Dendritic cell treated with granulocyte-macrophage colony-stimulating factor and Interleukin-4, amounts not matched to agents 40 ng/mL and 50 ng/mL, for 4 days (primary cell): ENCODE data around the gene USP24.
A peak's percentile ranks its signal among the peaks of the same experiment; 100 is the strongest.

Experiments used
- H3K27ac Mint-ChIP-seq: one replicate; pipeline ENCODE4 v1.8.0; 2022; ENCODE audit warnings: mild to moderate bottlenecking, mixed read lengths
- H3K27me3 Mint-ChIP-seq: one replicate; pipeline ENCODE4 v1.8.0; 2022; ENCODE audit warnings: mild to moderate bottlenecking, mixed read lengths
- H3K36me3 Mint-ChIP-seq: one replicate; pipeline ENCODE4 v1.8.0; 2022; ENCODE audit warnings: low read depth, mixed read lengths
- H3K4me1 Mint-ChIP-seq: one replicate; pipeline ENCODE4 v1.8.0; 2022; ENCODE audit warnings: low read depth, mixed read lengths
- H3K4me3 Mint-ChIP-seq: one replicate; pipeline ENCODE4 v1.8.0; 2022; ENCODE audit warnings: mild to moderate bottlenecking, moderate library complexity, mixed read lengths
- H3K9me3 Mint-ChIP-seq: one replicate; pipeline ENCODE4 v1.8.0; 2022; ENCODE audit warnings: mixed read lengths
- intact Hi-C: fragments of 100-400 bp; cut with micrococcal nuclease; formaldehyde crosslinking; loops from one replicate; pipeline ENCODE4 v1.15.0; 2022

Gene USP24

DNA sequence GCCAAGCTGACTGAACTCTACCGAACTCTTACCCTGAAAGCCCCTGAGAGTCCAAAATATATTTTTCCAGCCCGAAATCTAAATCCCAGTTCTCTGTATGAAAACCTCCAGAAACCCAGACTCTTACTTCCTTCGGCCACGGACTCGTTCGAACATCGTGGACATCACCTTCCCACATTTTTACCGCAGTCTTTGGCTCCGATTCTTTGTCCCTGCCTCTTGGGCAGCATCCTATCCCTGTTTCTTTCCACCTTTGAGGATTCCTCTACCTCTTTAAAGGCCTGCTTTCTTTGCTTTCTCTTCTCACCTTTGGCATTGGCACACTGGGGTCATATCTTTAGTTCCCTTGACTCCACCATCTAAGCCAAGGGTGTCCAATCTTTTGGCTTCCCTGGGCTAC is 932 bp upstream of the USP24 start:
- peaks cover 12% of the 10 kb centered on the region for H3K36me3 Mint-ChIP-seq
- no peaks in the 10 kb centered on the region for H3K27me3 Mint-ChIP-seq
- intact Hi-C loops = no loop called here
- H3K9me3 Mint-ChIP-seq = no peaks in the 10 kb centered on the region
- peak overlapping the region; percentile 91 for H3K4me3 Mint-ChIP-seq
- peak overlapping the region; percentile 92 for H3K27ac Mint-ChIP-seq
- peaks cover 63% of the 10 kb centered on the region for H3K4me1 Mint-ChIP-seq

- Mint-ChIP-seq H3K4me3 (peak overlapping the region; percentile 91), H3K9me3 (no peaks in the 10 kb centered on the region), H3K4me1 (peaks cover 70% of the 10 kb centered on the region), H3K36me3 (peaks cover 12% of the 10 kb centered on the region), H3K27ac (peak overlapping the region; percentile 92), H3K27me3 (no peaks in the 10 kb centered on the region)
- intact Hi-C loops = loop anchor here (2.0 to 5.0 kb wide), 2 partner anchors 62 to 73 kb away; no protein-coding TSS in a partner anchor
Observed at GRCh38 chr1:55214934-55215193, 300 bp downstream of the USP24 start.

GRCh38 chr1:55214212-55214933 is 791 bp downstream of the USP24 start:
- intact Hi-C loops = loop anchor here (2.0 to 5.0 kb wide), 2 partner anchors 62 to 72 kb away; no protein-coding TSS in a partner anchor
- Mint-ChIP-seq H3K4me1 (peaks cover 72% of the 10 kb centered on the region), H3K27ac (peak overlapping the region; percentile 92), H3K9me3 (no peaks in the 10 kb centered on the region), H3K36me3 (peaks cover 12% of the 10 kb centered on the region), H3K27me3 (no peaks in the 10 kb centered on the region), H3K4me3 (peak overlapping the region; percentile 91)

- Mint-ChIP-seq H3K4me1 (peaks cover 77% of the 10 kb centered on the region), H3K27ac (peak overlapping the region; percentile 92), H3K4me3 (peak overlapping the region; percentile 91), H3K27me3 (no peaks in the 10 kb centered on the region), H3K9me3 (no peaks in the 10 kb centered on the region), H3K36me3 (peaks cover 12% of the 10 kb centered on the region)
- intact Hi-C loops = loop anchor here (2.0 to 5.0 kb wide), 2 partner anchors 63 to 72 kb away; no protein-coding TSS in a partner anchor
Observed at GRCh38 chr1:55213885-55214211, 1.3 kb downstream of the USP24 start.

- Mint-ChIP-seq H3K27ac (peak overlapping the region; percentile 92), H3K36me3 (peaks cover 12% of the 10 kb centered on the region), H3K9me3 (no peaks in the 10 kb centered on the region), H3K4me1 (peaks cover 78% of the 10 kb centered on the region), H3K4me3 (peak overlapping the region; percentile 91), H3K27me3 (no peaks in the 10 kb centered on the region)
- intact Hi-C loops = loop anchor here (5.0 kb wide), 1 partner anchor 71 kb away; no protein-coding TSS in a partner anchor
Observed at GRCh38 chr1:55213151-55213884, 1.8 kb downstream of the USP24 start.

DNA sequence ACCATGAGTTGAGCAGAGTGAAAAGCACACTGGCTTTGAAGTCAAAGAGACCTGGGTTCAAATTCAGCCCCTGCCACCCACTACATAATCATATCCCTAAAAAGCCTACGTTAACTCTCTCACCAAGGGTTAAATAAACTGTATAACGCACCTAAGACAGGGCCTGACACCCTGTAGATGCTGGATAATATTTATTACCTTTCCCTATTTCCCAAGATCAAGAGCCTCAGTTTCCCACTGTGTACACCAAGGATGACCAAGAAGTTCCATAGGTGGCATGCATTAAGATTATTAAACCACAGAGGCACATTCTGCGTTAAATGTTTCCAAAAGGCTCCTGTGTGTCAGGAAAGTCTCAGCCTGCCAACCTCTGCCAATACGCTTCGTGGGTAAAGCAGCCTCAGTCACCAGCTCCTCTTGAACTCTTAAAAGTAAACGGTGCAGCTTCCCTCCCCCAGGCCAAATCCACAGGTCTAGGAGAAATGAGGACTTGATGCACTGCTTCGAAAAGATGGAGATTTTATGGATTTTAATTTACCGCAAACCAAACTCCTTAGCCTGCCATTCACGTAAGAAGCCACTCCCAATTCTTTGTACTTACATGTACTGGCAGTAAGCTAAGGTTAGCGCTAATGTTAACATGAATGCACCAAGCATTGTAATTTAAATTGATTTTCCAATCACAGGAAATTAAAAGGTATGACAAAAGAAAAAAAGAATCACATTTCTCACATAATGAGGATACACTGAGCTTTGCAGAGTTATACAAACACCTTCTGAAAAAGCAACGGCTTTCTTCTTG is 2.6 kb downstream of the USP24 start:
- Mint-ChIP-seq H3K4me1 (peaks cover 71% of the 10 kb centered on the region), H3K27ac (peak overlapping the region; percentile 55), H3K4me3 (peak overlapping the region; percentile 91), H3K36me3 (peaks cover 12% of the 10 kb centered on the region), H3K27me3 (no peaks in the 10 kb centered on the region), H3K9me3 (no peaks in the 10 kb centered on the region)
- intact Hi-C loops = loop anchor here (5.0 kb wide), 1 partner anchor 70 kb away; no protein-coding TSS in a partner anchor

GRCh38 chr1:55211863-55212262 is 3.3 kb downstream of the USP24 start:
- Mint-ChIP-seq H3K4me1 (peaks cover 66% of the 10 kb centered on the region), H3K27me3 (no peaks in the 10 kb centered on the region), H3K36me3 (peaks cover 14% of the 10 kb centered on the region), H3K4me3 (peak overlapping the region; percentile 91), H3K27ac (peak overlapping the region; percentile 55), H3K9me3 (no peaks in the 10 kb centered on the region)
- intact Hi-C loops = loop anchor here (5.0 kb wide), 1 partner anchor 70 kb away; no protein-coding TSS in a partner anchor

DNA sequence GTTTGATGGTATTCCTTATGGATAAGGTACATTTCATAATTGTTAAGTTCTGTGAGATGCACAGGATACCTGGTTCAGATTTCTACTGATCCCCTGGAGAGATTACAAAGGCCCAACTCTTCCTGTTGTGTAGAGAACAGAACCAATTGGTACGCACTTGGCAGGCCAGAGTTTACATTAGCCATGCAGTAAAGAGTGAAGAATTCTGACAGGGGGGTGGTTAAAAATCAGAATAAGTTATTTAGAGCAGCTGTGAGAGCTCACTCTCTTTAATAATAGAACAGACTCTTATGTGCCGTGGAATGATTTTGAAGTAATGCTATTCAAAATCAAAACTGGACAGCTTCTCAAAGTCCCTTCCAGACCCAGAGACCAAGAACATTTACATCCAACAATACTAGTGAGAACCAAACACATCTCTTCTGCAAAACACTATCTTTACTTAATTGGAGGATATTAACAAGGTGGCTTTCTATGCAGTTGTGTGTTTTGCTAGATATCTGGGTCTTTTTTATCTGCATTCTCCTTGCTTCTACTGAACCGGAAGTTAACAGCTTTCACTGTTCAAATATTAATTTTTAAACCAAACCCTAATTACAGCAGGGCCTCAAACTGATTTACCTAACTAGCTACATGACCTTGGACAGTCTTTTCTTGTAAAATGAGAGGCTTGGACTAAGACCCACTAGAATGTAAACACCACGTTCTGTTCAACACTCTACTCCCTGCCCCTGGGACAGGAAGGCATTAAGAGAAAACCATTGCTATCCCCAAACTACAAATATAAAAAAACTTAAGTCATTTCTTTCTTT is 4.0 kb downstream of the USP24 start:
- Mint-ChIP-seq H3K27ac (peak overlapping the region; percentile 55), H3K9me3 (no peaks in the 10 kb centered on the region), H3K36me3 (peaks cover 21% of the 10 kb centered on the region), H3K4me3 (no peak overlapping the region), H3K27me3 (no peaks in the 10 kb centered on the region), H3K4me1 (peaks cover 63% of the 10 kb centered on the region)
- intact Hi-C loops = loop anchor here (5.0 kb wide), 1 partner anchor 69 kb away; no protein-coding TSS in a partner anchor

- peak overlapping the region; percentile 13 for H3K4me3 Mint-ChIP-seq
- intact Hi-C loops = no loop called here
- no peaks in the 10 kb centered on the region for H3K27me3 Mint-ChIP-seq
- peaks cover 23% of the 10 kb centered on the region for H3K36me3 Mint-ChIP-seq
- no peaks in the 10 kb centered on the region for H3K9me3 Mint-ChIP-seq
- H3K4me1 Mint-ChIP-seq = peaks cover 61% of the 10 kb centered on the region
- no peak overlapping the region for H3K27ac Mint-ChIP-seq
Observed at GRCh38 chr1:55209247-55209646, 5.9 kb downstream of the USP24 start.

DNA sequence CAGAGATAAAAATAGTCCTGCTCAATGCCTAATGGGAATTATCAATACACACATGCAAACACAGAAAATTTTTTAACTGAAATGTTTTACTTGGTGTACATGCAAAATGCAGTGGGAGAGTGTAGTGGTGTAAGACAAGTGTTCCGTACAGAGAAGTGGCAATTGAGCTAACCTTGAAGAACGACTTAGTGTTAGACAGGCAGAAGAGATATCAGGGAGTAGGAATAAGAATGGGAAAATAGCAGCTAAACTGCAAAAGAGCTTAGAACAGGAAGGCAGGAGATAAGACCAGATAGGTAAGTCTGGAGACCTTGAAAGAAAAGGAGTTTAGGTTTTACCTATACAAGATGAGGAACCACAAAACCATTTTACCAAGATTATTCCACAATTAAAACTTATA is 9.0 kb downstream of the USP24 start:
- no peak overlapping the region for H3K27ac Mint-ChIP-seq
- H3K36me3 Mint-ChIP-seq = peaks cover 17% of the 10 kb centered on the region
- intact Hi-C loops = no loop called here
- H3K27me3 Mint-ChIP-seq = no peaks in the 10 kb centered on the region
- H3K4me1 Mint-ChIP-seq = peaks cover 31% of the 10 kb centered on the region
- H3K4me3 Mint-ChIP-seq = no peak overlapping the region
- no peaks in the 10 kb centered on the region for H3K9me3 Mint-ChIP-seq

DNA sequence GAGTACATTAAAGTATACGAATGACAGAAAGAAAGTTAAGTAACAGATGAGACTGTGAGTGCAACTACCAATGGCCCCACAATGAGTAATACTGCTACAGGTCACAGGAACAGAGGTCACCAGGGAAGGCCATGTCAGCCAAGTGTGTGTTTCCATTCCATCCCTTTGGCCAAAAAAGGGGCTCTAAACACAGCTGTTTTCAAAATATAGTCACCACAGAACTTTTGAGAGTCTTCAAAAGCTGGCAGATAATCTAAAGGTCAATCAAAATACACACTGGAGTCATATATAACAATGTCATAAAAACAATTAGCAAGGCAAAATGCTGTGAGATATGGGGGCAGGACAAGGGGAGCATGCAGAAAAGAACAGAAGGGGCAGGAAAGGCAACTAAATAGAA is 10.2 kb downstream of the USP24 start:
- Mint-ChIP-seq H3K27ac (no peak overlapping the region), H3K36me3 (peaks cover 18% of the 10 kb centered on the region), H3K4me1 (peaks cover 22% of the 10 kb centered on the region), H3K4me3 (no peak overlapping the region), H3K27me3 (no peaks in the 10 kb centered on the region), H3K9me3 (peaks cover 1% of the 10 kb centered on the region)
- intact Hi-C loops = no loop called here

DNA sequence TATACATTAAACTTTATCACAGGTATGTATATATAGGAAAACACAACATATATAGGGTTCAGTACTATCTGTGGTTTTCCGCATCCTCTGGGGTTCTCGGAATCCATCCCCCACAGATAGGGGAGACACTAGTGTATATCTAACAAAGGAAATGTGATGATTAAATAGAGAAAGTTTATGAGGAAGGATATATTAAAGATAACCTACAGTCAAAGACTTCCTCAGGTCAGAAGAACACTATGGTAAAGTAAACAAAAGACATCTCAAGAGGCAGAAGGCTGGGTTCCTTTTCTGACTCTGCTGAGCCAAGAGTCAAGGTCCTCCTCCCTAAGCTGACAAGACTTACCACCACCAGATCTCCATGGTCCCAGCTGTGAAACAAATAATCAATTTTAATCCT is 12.1 kb downstream of the USP24 start:
- Mint-ChIP-seq H3K27me3 (no peaks in the 10 kb centered on the region), H3K27ac (no peak overlapping the region), H3K36me3 (peaks cover 37% of the 10 kb centered on the region), H3K9me3 (peaks cover 9% of the 10 kb centered on the region), H3K4me3 (no peak overlapping the region), H3K4me1 (peaks cover 17% of the 10 kb centered on the region)
- intact Hi-C loops = no loop called here

DNA sequence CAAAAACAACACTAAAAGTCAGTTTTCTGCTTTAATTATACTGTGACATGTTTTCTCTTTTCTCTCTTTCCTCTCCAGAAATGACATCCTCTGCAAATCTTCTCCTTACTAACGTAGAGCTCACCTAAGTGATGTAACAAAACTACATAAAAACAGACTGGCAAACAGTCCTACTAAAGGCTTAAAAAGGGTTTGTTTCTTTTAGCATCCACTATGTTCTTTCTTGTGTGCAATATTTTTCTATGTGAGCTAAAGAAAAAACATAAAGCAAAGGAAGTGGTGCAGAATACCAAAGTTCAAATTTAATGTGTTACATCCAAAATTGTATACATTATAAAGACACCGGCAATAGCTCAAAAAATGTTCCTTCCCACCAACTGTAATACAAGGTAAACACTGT is 14.5 kb downstream of the USP24 start:
- H3K4me1 Mint-ChIP-seq = peaks cover 30% of the 10 kb centered on the region
- H3K27me3 Mint-ChIP-seq = no peaks in the 10 kb centered on the region
- H3K27ac Mint-ChIP-seq = no peak overlapping the region
- intact Hi-C loops = no loop called here
- peaks cover 9% of the 10 kb centered on the region for H3K9me3 Mint-ChIP-seq
- no peak overlapping the region for H3K4me3 Mint-ChIP-seq
- H3K36me3 Mint-ChIP-seq = peaks cover 26% of the 10 kb centered on the region
